Mesendoderm (in vitro differentiated cells): ENCODE results near the gene CRYL1.

Experiments used
- DNase-seq: peaks from one replicate; pipeline ENCODE4 v3.0.0; 2013
- H2AK5ac ChIP-seq: 2 replicates; pipeline ENCODE4 v1.6.1; 2013; ENCODE audit warnings: low read length, inconsistent platforms
- H2BK120ac ChIP-seq: 2 replicates; pipeline ENCODE4 v1.6.1; 2013; ENCODE audit warnings: low read depth, mild to moderate bottlenecking, low read length, moderate library complexity, mixed read lengths
- H2BK15ac ChIP-seq: replicated peaks from 2 replicates; pipeline ENCODE4 v1.6.1; 2013; ENCODE audit warnings: low read depth, mild to moderate bottlenecking, moderate library complexity
- H2BK5ac ChIP-seq: 2 replicates; pipeline ENCODE4 v1.6.1; 2013; ENCODE audit warnings: low read length, inconsistent platforms
- H3K18ac ChIP-seq: 2 replicates; pipeline ENCODE4 v1.6.1; 2013; ENCODE audit warnings: mild to moderate bottlenecking, low read length, mixed read lengths
- H3K23ac ChIP-seq: one replicate; pipeline ENCODE4 v1.6.1; 2013; ENCODE audit warnings: low read length
- H3K27ac ChIP-seq: 2 replicates; pipeline ENCODE4 v1.5.1; 2013; ENCODE audit warnings: low read depth, mild to moderate bottlenecking, inconsistent platforms, low read length, moderate library complexity
- H3K27me3 ChIP-seq: 2 replicates; pipeline ENCODE4 v1.6.1; 2013; ENCODE audit warnings: low read length, control low read depth, mild to moderate bottlenecking, inconsistent platforms; ENCODE audit not compliant: insufficient read depth, poor library complexity
- H3K36me3 ChIP-seq: 2 replicates; pipeline ENCODE4 v1.6.1; 2013; ENCODE audit warnings: low read length, inconsistent platforms; ENCODE audit not compliant: control insufficient read depth, insufficient read depth
- H3K4ac ChIP-seq: one replicate; pipeline ENCODE4 v1.6.1; 2013; ENCODE audit warnings: low read depth, mild to moderate bottlenecking, low read length, moderate library complexity
- H3K4me1 ChIP-seq: 2 replicates; pipeline ENCODE4 v1.6.1; 2013; ENCODE audit warnings: low read depth, low read length, inconsistent platforms; ENCODE audit not compliant: control insufficient read depth
- H3K4me2 ChIP-seq: 2 replicates; pipeline ENCODE4 v1.6.1; 2013; ENCODE audit warnings: low read length
- H3K4me3 ChIP-seq: 2 replicates; pipeline ENCODE4 v1.5.1; 2013; ENCODE audit warnings: mild to moderate bottlenecking, low read length
- H3K56ac ChIP-seq: one replicate; pipeline ENCODE4 v1.6.1; 2013; ENCODE audit warnings: low read length
- H3K79me1 ChIP-seq: 2 replicates; pipeline ENCODE4 v1.6.1; 2013; ENCODE audit warnings: low read length, inconsistent platforms
- H3K79me2 ChIP-seq: 2 replicates; pipeline ENCODE4 v1.6.1; 2013; ENCODE audit warnings: mild to moderate bottlenecking, low read length; ENCODE audit not compliant: control insufficient read depth, insufficient read depth
- H3K9ac ChIP-seq: 2 replicates; pipeline ENCODE4 v1.6.1; 2013; ENCODE audit warnings: low read length, inconsistent platforms
- H4K5ac ChIP-seq: one replicate; pipeline ENCODE4 v1.6.1; 2013; ENCODE audit warnings: low read length
- H4K8ac ChIP-seq: one replicate; pipeline ENCODE4 v1.6.1; 2013; ENCODE audit warnings: low read depth, mild to moderate bottlenecking, control low read depth, low read length, moderate library complexity
- WGBS: extraction: QIAGEN DNeasy Blood & Tissue Kit; methylation state at CpG from one replicate; pipeline ENCODE4 v1.1.7; 2013; ENCODE audit warnings: low lambda C conversion rate, missing lambda C conversion rate; ENCODE audit not compliant: insufficient coverage; ENCODE audit errors: extremely low coverage; 5-methylcytosine and 5-hydroxymethylcytosine counted together

The CRYL1 gene

DNA sequence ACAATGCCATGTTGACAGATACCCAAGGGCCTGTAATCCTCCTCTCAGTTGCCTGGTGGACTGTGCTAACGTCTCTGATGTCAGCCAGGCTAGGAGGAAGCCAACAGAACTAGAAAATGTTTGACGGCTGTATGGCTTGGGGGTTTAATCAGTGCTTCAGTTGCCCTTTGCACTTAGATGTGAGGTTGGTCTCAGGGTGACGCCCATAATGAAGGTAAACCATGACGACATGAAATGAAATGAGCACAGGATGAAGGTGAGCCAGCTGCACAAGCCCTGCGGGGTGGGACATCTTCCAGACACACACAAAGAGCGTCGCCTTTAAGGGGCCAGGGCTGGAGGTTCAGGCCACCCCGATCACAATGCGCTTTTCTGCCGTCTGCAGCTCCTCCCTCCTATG is 127.2 kb downstream of the CRYL1 start:
- H2BK120ac ChIP-seq: no peak overlapping the region
- no peak overlapping the region for H3K56ac ChIP-seq
- no CpG with 5 or more reads among the region's 10 CpGs for WGBS
- H3K4me3 ChIP-seq: no peak overlapping the region
- H2AK5ac ChIP-seq: no peak overlapping the region
- no peaks in the 10 kb centered on the region for H3K79me2 ChIP-seq
- H3K4ac ChIP-seq: no peak overlapping the region
- H3K27me3 ChIP-seq: no peaks in the 10 kb centered on the region
- H3K4me2 ChIP-seq: no peak overlapping the region
- no peak overlapping the region for H4K5ac ChIP-seq
- no peak overlapping the region for H3K9ac ChIP-seq
- H3K4me1 ChIP-seq: peaks cover 4% of the 10 kb centered on the region
- no peaks in the 10 kb centered on the region for H3K79me1 ChIP-seq
- H3K27ac ChIP-seq: no peak overlapping the region
- no peak overlapping the region for H2BK5ac ChIP-seq
- H4K8ac ChIP-seq: no peak overlapping the region
- H3K36me3 ChIP-seq: no peaks in the 10 kb centered on the region
- no peak overlapping the region for H2BK15ac ChIP-seq
- no peak overlapping the region for H3K23ac ChIP-seq
- DNase-seq: no peak
- H3K18ac ChIP-seq: no peak overlapping the region

DNA sequence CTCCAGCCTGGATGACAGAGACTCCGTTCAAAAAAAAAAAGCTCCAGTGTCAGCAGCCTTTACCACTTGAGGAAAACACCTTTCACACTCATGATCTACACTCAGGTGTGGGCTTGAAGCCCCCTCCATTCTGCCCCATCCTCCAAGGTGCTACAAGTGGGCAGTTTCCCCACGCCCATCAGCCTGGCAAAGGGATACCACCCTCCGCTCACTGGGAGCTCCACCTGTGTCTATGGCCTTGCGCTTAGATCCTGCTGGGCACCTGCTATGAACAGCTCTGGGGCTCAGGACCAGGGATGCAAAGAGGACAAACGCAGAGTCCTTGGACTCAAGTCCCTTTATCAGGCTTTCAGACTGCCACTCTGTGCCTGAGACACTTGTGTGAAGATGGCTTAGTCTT is 127.8 kb downstream of the CRYL1 start:
- Histone ChIP-seq H3K9ac (no peak overlapping the region), H3K27ac (no peak overlapping the region), H3K4me3 (no peak overlapping the region), H3K4me2 (no peak overlapping the region), H3K18ac (no peak overlapping the region), H3K23ac (no peak overlapping the region), H3K4ac (no peak overlapping the region), H3K4me1 (peaks cover 4% of the 10 kb centered on the region), H2BK15ac (no peak overlapping the region), H3K27me3 (no peaks in the 10 kb centered on the region), H4K8ac (no peak overlapping the region), H3K79me1 (no peaks in the 10 kb centered on the region), H3K79me2 (no peaks in the 10 kb centered on the region), H2BK120ac (no peak overlapping the region), H2BK5ac (no peak overlapping the region), H3K56ac (no peak overlapping the region), H3K36me3 (no peaks in the 10 kb centered on the region), H2AK5ac (no peak overlapping the region), H4K5ac (no peak overlapping the region)
- no CpG with 5 or more reads among the region's 5 CpGs for WGBS
- no peak for DNase-seq

DNA sequence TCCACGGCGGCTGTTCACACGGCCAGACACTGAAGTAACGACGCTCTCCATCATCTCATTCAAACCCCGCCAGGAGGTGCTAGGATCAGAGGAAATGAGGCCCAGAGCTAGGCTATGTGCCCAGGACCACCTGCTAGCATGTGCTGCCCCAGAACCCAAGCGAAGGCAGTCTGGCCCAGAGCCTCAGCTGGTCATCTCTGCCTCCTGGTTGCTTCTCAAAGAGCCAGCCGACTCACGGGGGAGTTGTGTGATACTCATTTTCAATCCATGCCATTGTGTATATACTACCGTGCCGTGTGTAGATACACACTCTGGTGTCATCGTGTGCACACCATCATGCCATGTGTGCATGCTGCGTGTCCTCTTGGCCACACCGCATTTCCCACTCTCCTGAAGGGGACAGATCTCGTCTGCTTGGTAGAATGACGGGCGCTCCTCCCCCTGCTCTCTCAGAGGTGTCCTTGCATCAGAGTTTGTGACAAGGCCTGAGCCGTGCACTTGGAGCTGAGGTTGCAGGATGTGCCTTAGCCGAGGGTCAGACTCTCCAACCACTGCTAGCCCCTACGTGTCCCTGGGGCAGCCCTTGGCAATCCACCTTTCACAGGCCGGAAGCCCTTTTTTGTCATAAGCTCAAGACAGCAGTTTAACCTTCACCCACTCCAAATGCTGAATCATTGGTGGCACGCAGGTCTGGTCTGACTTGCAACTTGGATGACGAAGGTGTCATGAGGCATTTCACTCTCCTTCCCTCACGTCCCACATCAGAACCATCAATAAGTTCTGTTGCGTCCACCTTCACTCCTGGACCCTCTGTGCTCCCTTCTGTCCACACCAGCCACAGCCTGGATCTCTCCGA is 130.4 kb downstream of the CRYL1 start:
- no peaks in the 10 kb centered on the region for H3K4me1 ChIP-seq
- no peak overlapping the region for H3K56ac ChIP-seq
- no peak overlapping the region for H2AK5ac ChIP-seq
- no peaks in the 10 kb centered on the region for H3K79me1 ChIP-seq
- H3K27me3 ChIP-seq: no peaks in the 10 kb centered on the region
- DNase-seq: no peak
- H3K27ac ChIP-seq: no peak overlapping the region
- no CpG with 5 or more reads among the region's 26 CpGs for WGBS
- H3K23ac ChIP-seq: no peak overlapping the region
- no peaks in the 10 kb centered on the region for H3K79me2 ChIP-seq
- H2BK120ac ChIP-seq: no peak overlapping the region
- H3K4ac ChIP-seq: no peak overlapping the region
- no peak overlapping the region for H3K4me2 ChIP-seq
- no peak overlapping the region for H4K5ac ChIP-seq
- no peak overlapping the region for H3K9ac ChIP-seq
- no peak overlapping the region for H2BK15ac ChIP-seq
- no peak overlapping the region for H2BK5ac ChIP-seq
- no peak overlapping the region for H3K18ac ChIP-seq
- no peak overlapping the region for H4K8ac ChIP-seq
- no peak overlapping the region for H3K4me3 ChIP-seq
- H3K36me3 ChIP-seq: no peaks in the 10 kb centered on the region

DNA sequence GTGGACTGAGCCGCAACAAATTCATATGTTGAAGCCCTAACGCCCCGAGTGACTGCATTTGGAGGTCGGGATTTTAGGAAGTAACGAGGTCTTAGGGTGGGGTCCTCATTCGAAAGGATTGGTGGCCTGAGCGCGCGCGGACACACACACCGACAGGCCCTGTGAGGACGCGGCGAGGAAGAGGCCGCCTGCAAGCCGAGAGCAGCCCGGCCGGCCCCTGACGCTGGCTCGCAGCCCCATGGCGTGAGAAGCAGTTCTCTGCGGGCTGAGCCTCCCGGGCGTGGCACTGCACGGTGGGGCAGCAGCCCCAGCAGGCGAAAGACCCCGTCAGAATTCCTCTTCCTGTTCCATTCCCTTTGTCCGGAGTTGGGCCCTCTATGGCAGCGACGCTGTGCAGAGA is 131.2 kb downstream of the CRYL1 start:
- Histone ChIP-seq H2BK120ac (no peak overlapping the region), H2BK5ac (no peak overlapping the region), H3K79me1 (no peaks in the 10 kb centered on the region), H3K4me2 (no peak overlapping the region), H3K23ac (no peak overlapping the region), H3K9ac (no peak overlapping the region), H3K36me3 (no peaks in the 10 kb centered on the region), H4K8ac (no peak overlapping the region), H3K56ac (no peak overlapping the region), H3K79me2 (no peaks in the 10 kb centered on the region), H3K18ac (no peak overlapping the region), H3K4me1 (no peaks in the 10 kb centered on the region), H2BK15ac (no peak overlapping the region), H4K5ac (no peak overlapping the region), H2AK5ac (no peak overlapping the region), H3K27me3 (no peaks in the 10 kb centered on the region), H3K4ac (no peak overlapping the region), H3K4me3 (no peak overlapping the region), H3K27ac (no peak overlapping the region)
- DNase-seq: no peak
- WGBS: no CpG with 5 or more reads among the region's 30 CpGs

GRCh38 chr13:20394169-20394501 is 131.5 kb downstream of the CRYL1 start:
- Histone ChIP-seq H4K8ac (no peak overlapping the region), H3K27me3 (no peaks in the 10 kb centered on the region), H3K9ac (no peak overlapping the region), H3K79me1 (no peaks in the 10 kb centered on the region), H2BK5ac (no peak overlapping the region), H3K18ac (no peak overlapping the region), H3K4me1 (no peaks in the 10 kb centered on the region), H3K4ac (no peak overlapping the region), H3K56ac (no peak overlapping the region), H3K23ac (no peak overlapping the region), H2BK15ac (no peak overlapping the region), H2AK5ac (no peak overlapping the region), H3K4me2 (no peak overlapping the region), H4K5ac (no peak overlapping the region), H3K36me3 (no peaks in the 10 kb centered on the region), H3K4me3 (no peak overlapping the region), H3K79me2 (no peaks in the 10 kb centered on the region), H2BK120ac (no peak overlapping the region), H3K27ac (no peak overlapping the region)
- 100% methylated on average over 2 of the region's 8 CpGs for WGBS
- DNase-seq: no peak
